GM13977 (cell line): Measurements from ENCODE around the gene SERPINH1.

ENCODE experiments used
- DNase-seq: peaks from one replicate; pipeline ENCODE4 v3.0.0; 2012; ENCODE audit warnings: low spot score
- in situ Hi-C: fragments of 300-500 bp; cut with MboI; formaldehyde crosslinking; loops from one replicate; pipeline ENCODE4 v1.12.0; 2022; ENCODE audit warnings: low sequenced_read_pairs, low pct_unique_long_range_greater_than_20kb, mixed read lengths, inconsistent platforms; ENCODE audit not compliant: unreplicated experiment
- TF ChIP-seq, protein P1 (sequence below): IDR thresholded peaks from 2 replicates; pipeline ENCODE4 v1.5.1; 2012; ENCODE audit warnings: mild to moderate bottlenecking, control low read depth; ENCODE audit not compliant: insufficient read depth; ENCODE audit errors: extremely low read depth, missing control alignments

The SERPINH1 gene

DNA sequence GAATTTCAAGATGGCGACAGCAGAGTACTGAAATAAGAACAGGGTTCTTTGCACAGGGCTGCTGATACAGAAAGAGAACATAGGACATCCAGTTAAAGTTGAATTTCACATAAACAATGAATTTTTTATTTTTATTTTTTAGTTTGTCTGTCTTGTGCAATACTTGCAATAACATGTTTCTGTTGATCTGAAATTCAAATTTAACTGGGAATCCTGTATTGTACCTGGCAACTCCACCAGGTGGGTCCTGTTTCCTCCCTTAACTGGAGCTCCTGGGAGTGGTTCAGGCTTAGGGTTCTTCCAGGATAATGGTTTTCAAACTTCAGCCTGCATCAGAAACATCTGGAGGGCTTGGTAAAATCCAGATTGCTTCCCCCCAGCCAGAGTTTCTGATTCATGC is 14.9 kb upstream of the SERPINH1 start:
- in situ Hi-C loops: no loop called here
- TF ChIP-seq, protein P1, sequence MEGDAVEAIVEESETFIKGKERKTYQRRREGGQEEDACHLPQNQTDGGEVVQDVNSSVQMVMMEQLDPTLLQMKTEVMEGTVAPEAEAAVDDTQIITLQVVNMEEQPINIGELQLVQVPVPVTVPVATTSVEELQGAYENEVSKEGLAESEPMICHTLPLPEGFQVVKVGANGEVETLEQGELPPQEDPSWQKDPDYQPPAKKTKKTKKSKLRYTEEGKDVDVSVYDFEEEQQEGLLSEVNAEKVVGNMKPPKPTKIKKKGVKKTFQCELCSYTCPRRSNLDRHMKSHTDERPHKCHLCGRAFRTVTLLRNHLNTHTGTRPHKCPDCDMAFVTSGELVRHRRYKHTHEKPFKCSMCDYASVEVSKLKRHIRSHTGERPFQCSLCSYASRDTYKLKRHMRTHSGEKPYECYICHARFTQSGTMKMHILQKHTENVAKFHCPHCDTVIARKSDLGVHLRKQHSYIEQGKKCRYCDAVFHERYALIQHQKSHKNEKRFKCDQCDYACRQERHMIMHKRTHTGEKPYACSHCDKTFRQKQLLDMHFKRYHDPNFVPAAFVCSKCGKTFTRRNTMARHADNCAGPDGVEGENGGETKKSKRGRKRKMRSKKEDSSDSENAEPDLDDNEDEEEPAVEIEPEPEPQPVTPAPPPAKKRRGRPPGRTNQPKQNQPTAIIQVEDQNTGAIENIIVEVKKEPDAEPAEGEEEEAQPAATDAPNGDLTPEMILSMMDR: no peak
- no peak for DNase-seq

DNA sequence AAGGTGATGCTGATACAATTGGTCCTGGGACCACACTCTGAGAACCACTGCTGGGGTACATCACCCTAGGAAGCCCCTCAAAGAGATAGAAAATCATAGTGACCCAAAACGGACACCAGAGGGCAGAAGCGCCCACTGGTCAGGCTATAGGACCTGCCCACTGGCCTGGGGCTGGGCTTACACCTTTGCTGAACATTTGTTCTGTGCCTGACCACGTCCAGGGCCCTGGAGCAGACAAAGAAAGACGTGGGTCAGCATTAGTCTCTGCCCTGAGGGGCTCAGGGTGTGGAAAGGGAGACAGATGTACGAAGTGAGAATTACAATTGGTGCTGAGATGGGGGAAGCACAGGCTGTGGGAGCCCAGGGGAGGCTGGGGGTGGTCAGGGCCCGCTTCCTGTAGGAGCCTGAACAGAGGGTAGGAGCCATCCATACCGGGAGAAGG is 14.4 kb upstream of the SERPINH1 start:
- TF ChIP-seq, protein P1: peak; percentile 71
- in situ Hi-C loops: no loop called here
- peak; percentile 83 for DNase-seq

DNA sequence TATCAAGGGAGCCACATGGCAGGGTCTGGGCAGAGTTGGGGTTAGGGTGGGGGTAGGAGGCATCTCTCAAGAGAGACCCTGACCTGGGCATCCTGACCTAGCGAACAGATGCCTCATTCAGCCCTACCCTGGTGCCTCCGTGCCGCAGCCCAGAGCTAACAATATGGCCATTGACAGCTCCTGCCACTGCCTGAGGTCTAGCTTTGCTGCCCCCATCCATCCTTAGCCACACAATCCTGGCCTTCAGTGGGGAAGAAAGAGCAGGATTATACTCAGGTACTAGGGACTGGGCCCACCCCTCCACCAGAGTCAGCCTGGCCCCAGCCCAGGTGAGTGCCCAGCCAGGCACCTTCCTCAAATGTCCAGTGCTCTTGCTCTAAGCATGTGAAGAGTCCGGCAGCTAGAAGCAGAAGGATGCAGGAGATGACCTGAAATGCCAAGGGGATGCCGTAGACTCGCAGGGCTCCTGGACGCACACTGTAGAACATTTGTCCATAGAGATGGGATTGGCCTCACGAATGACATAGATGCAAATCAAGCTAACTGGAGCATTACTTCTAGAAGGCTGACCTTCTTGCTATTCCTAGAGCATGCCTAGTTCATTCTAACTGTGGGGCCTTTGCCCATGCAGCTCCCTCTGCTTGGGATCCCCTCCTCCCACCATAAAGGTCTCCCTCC is 13.3 kb upstream of the SERPINH1 start:
- DNase-seq: no peak
- TF ChIP-seq, protein P1: no peak
- in situ Hi-C loops: no loop called here

DNA sequence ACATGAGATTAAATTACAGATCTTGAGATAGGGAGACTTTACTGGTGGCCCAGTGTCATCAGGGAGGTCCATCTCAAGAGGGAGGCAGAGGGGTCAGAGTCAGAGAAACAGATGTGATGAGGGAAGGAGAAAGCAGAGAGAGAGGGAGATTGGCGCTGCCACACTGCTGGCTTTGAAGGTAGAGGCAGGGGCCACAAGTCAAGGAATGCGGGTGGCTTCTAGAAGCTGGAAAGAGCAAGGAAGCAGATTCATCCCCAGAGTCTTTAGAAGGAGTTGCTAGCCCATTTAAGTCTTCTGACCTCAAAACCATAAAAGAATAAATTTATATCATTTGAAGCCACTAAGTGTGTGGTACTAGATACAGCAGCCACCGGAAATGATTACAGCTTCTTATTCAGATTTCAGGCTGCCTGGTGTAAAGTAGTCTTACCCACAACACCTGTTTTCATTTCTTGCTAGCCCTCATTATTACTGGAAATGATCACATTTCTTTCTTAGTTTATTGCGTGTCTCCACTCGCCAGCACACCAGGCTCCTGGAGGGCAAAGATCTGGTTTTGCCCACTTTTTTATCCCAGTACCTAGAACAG is 12.6 kb upstream of the SERPINH1 start:
- TF ChIP-seq, protein P1: no peak
- no peak for DNase-seq
- in situ Hi-C loops: no loop called here

DNA sequence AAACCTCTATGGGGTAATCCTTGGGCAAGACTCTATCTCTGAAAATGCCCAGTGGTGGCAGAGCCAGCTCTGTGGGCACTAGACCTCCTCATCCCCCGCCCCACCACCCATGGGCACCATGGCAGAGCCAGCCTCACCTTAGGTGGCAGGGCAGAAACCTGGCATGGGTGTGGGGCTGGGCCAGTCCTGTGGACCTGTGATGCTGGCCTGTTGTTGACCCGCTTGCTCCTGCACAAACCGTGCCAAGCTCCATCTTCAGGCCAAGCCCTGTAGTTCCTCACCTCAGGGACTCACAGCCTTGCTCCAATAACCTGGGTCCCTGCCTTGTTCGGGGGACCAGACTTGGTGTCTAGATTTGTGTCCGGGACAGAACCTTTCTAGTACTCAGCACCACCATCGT is 8.9 kb upstream of the SERPINH1 start:
- DNase-seq: no peak
- TF ChIP-seq, protein P1: no peak
- in situ Hi-C loops: no loop called here

DNA sequence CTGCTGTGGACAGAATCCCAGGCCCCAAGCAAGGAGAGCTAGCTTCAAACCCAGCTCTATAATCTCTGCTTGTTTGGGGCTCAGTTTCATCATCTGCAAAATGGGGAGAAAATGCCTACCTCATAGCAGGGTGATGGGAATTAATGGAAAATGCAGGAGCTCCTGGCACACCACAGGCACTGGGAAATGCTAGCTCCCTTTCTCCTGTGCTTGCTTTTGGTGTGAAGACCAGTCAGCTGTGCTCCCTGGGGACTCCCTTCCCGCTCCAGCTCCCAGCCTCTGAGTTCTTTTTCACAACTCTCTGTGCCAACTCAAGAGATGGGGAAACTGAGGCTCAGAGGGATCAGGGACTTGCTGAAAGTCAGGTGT is 8.2 kb upstream of the SERPINH1 start:
- in situ Hi-C loops: no loop called here
- DNase-seq: no peak

More for the DNA sequence above, 8.2 kb upstream of the SERPINH1 start:
- TF ChIP-seq, protein P1: no peak
